ENCODE results near the gene MAGEF1.
A peak's percentile ranks its signal among the peaks of the same experiment; 100 is the strongest.

Gene MAGEF1

DNA sequence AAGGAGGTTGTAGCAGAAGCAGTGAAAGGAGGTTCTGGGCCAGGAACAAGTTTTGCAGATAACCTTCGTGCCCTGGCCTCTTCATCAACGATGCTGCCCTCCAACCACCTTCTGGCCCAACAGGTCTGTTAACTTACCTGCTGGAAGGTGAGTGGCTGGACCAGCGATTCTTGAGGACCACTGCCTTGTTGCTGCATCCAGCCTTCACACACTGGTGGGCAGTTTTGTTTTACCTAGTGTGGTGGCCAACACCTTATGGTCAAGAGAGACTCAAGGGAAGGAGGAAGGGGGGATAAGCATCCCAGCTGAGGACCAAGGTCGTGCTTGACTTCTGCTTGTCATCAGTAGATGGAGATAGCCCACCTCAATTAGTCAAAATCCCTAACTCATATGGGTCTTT, 7.8 kb upstream of the MAGEF1 start:
- DNase-seq, result no peak

DNA sequence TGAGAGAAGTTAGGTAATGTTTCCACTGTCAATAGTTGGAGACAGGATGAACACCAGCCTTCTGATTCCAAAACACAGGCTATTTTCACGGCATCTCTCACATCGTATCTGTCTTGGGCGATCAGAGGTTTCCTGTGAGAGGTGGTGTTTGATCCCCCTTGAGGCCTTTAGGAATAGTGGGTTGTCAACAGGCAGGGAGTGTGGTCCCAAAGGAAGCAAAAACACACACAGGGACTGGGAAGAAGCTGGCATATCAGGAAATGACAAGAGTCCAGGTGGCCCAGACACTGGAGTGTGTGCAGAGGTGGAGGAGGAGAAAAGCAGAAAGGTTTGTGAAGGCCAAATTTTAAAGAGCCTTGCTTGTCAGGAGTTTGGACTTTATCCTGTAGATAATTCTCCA, 6.6 kb upstream of the MAGEF1 start:
- DNase-seq, result no peak

DNA sequence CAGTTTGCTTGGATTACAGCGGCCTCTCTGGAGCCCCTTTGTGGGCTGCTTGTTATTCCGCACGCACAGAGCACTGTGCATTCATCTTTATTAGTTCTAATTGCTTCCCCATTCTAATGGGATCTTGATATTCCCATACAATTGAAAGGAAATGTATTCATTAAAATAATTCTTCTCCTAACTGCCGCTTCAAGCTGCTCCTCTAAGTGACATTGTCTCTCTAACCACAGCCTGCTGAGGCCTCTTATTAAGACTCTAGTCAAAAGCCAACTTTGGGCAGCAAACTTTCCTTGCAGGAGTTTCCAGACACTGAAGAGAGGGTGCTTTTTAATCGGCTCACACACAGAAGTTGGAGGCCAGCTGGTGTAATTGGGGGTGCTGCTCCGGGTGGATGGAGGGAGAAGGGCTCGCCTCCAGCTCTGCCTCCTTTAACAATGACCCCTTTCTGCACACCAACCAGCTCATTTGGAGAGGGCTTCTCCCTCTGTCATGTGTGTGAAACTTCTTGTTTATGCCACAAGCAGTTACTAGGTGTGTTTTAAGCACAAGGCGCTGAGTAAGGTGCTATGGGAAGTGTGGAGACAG, 5.6 kb upstream of the MAGEF1 start:
- no peak for DNase-seq

DNA sequence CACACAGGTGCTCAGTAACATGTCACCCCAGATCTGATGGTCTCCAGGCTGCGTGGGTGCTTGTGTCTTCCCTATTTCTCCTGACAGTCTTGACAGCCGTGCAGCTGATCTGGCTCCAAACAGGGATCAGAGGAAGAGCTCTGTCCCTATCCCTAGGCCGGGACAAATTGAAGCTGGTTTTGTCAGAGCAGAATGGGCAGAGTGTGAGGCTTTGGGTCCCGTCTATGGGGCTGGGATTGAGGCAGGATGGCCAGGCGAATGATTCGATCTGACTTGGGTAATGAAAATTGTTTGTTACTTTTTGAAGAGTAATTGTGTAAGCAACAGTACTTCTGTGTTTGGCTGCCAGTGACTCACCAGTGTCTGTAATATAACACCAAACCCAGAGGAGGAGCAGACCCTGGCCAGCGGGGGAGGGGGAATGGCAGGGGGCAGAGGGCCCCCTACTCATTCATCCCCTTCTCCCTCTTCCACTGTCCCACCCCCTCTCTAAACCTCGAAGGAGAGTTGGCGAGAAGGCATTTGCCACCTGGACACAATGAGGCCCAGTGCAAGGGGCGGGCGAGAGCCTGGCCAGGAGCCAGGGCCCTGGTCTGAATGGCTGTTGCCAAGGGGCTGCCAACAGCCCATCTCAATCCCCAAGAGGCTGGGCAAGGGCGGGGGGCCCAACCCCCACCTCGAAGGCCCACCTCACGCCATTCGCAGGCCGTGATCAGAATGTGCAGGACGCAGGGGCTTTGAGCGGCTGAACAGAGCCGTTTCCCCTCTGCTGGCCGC, 4.9 kb upstream of the MAGEF1 start:
- DNase-seq, result no peak

DNA sequence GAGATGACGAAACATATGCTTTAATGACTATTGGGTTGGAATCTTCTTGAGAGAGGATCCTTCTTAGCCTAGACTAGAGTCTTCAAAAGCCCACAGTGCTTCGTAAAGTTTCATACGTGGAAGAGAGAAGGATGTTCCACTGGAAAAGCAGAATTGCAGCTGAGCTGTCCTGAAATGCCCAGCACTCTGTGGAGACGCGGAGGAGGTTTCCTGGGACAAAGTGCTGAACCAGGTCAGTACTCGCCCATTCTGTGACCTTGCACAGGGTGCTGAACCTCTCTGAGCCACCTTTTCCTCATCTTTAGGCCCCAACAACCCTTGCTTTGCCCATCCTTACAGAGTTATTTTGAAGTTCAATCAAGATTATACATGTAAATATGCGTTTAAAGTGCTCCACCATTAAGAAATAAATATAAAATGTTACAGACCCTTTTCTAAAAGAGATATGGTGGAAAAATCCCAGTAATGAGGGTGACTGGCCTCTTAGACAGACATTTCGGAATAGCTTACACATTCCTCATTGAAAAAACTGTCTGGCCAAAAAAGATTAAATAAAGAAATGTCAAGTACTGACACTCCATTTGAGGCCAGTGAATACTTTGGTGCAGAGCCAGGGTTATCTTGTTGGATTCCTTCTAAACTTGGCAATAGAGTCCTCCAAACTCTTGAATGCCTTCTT, 4.2 kb upstream of the MAGEF1 start:
- DNase-seq, result no peak

DNA sequence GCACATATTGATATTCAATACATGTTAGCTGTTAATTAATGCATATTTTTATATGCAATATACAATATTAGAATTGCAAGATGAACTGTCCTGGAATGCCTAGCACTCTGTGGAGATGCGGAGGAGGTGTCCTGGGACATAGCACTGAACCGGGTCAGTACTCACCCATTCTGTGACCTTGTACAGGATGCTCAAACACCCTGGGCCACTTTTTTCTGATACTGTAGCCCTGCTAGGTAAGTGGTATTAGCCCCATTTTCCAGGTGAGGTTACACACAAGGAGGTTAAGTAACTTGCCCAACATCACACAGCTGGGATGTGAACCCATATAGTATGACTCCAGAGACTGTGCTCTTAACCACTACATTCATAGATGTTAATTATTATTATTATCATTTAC, 1.7 kb upstream of the MAGEF1 start:
- DNase-seq, result no peak

DNA sequence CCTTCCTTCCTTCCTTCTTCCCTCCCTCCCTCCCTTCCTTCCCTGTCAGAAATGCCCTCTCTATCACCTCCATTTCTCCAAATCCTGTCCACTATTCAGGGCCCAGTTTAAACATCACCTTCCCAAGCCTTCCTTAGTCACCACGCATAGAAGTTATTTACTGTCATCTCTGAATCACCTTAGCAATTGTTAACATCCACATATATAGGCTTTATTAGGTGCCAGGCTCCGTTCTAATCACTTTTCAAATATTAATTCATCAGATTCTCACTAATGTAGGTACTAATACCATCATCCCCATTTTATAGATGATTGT, 1.1 kb upstream of the MAGEF1 start:
- no peak for DNase-seq

DNA sequence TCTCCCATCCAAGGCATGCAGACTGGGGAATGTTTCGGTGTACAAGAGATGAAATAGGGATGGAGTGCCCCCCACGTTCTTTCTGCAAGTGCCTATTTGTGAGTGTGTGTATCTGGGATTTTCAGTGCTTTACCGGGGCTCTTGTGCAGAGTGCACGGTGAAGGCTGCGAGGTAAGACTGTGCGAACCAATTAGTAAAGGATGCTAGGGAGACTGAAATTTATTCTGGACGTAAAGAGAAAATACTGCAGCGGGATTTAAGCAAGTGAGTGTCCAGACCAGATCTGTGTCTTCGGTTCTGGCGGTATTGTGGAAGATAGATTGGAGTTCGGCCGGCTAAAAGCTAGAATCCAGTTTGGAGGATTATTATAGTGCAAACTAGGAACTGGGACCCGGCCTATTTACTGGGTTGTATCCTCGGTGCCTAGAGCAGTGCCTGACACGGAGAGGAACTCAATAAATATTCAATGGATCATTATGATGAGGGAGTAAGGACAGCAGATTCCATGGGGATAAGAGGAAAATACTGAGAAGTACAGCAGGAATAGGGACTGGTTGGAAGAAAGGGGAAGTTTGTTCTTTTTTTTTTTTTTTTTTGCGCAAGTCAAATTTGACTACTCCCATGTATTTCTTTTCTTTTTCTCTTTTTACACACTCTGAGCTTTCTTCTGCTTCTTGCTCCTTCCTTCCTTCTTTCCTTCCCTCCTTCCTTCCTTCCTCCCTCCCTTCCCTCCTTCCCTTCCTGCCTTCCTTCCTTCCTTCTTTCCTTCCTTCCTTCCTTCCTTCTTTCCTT, 580 bp upstream of the MAGEF1 start:
- DNase-seq, result no peak

DNA sequence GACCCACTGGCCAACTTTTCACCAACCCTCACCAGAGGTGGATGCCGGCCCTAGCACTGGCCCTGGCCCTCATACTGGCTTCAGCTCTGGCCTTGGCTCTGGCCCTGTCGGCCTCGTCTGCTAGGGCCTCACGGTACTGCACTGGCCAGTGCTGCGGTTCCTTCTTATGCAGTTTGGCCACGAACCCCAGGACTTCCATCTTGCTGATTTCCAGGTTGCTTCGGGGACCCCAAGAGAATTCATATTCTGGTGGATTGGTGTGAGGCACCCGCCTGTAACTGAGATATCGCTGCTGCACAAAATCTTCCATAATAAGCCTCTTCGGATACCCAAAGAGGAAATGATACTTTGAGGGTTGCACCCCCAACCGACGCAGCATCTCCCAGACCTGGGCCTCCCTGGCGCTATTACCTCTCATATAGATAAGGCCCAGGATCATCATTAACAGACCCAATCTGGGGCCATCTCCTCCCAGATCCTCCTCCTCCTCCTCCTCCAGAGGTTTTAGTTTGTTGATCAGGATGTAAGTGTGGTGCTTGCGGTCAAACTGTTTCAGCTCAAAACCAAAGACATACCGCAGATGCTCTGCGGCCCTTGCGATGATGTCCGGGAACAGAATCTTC, 883 bp downstream of the MAGEF1 start:
- DNase-seq, result peak; percentile 63

DNA sequence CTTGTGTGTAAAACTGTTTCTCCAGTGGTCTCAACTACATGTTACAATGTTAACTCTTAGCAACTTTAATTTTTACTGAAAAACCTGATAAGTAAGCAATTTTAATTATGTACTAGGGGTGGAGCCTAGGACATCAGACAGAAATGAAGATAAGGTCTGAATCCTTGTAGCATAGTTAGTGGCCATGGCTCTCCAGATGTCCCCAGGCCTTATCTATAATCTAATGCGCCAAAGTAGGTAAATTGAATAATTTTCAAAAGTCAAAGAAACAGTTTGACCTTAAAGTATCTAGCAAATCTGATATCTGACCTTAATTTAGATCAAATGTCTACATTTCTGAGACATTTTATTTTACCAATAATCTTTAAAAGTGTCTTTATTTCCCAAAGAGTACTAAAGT, 8.2 kb downstream of the MAGEF1 start:
- DNase-seq, result no peak

DNA sequence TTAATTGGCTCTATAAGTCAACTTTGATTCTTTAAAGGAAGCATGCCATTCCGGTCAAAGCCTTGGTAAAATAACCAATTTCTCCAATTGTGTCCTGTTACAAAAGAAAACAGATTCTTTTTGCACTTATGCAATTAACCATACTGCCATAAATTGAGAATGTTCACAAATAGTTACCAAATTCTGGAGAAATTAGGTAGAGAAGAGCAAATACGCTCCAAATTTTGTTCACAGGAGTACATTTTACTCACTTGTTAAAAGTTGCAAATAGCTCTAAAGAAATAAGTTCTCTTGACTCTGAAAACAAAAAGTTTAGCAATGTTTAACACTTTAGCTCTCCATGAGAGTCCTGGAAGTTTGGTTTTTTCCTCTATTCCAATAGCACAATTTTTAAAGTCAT, 11.1 kb downstream of the MAGEF1 start:
- DNase-seq, result no peak

DNA sequence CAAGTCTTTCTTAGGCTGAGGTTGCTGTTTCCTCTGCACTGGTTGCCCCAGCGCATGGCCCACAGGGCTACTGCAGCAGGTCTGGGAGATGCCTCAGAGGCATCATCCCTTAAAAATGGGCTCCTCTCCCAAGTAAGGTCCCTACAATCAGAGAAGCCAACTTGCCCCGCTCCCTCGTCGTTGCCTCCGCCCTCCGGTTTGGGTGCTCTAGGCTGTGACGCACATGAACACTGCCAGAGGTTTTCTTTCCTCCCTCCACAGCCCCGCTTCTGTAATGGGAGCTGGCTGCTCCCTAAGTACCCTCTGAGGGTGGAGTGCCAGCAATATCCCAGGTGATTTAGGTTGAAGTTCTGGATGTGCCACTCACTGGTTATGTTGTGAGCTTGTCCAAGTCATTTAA, 14.0 kb downstream of the MAGEF1 start:
- no peak for DNase-seq

DNA sequence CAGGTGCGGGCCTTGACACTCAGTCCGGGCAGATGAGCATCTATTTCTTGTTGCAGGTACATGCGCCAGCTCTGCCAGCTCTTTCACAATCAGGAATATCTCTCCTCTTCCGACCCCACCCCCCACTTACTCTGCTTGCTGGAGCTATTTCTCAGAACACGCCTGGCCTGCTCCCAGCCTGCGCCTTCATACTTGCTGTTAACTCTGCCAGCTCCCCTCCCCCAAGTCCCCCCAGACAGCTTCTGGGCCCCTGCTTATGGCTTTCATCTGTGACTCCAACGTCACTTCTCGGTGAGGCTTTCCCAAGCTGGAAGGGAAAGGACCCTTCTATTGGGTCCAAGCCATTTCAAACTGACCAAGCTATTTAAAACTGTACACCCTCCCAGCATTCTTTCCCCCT, 15.2 kb downstream of the MAGEF1 start:
- no peak for DNase-seq

DNA sequence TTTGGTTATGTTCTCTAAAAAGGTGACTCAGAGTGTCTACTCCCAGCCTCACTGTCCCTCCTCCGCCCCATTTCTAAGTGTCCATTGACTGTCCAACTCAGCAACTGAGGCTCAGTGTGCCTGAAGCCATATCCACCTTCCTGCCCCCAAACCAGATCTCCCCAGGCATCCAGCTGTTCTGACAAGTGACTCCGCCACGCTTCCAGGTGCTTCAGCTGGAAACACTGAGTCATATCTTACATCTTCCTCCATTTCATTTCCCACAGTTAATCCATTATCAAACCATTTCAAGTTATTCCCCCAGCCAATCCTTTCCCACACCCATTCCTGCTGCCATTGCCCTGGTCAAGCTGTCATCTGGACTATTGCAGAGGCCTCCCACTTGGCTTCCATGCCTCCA, 17.1 kb downstream of the MAGEF1 start:
- no peak for DNase-seq

DNA sequence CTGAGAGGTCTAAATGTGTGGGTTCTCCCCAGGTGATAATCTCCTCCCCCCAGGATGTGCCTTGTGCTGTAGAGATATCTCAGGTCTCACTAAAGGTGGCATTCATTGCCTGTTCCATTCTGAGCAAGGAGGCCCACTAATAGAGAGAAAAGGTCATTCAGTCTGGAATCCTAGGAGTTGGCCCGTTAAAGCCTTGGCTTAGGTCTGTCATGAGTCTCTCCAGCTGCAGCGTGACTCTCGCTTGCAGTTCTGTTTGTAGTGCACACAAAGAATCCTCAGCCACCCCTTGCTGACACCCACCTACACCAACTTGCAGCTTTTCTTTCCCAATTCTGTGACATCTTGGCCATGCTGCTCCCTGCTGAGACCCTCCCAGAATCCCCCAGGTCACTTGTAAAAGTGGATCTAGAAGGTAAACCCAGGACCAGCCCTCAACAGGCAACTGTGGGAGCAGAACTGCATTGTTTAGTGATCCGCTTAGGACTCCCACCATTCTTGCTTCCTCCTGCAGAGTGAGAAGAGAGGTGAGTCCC, 17.7 kb downstream of the MAGEF1 start:
- DNase-seq, result no peak

DNA sequence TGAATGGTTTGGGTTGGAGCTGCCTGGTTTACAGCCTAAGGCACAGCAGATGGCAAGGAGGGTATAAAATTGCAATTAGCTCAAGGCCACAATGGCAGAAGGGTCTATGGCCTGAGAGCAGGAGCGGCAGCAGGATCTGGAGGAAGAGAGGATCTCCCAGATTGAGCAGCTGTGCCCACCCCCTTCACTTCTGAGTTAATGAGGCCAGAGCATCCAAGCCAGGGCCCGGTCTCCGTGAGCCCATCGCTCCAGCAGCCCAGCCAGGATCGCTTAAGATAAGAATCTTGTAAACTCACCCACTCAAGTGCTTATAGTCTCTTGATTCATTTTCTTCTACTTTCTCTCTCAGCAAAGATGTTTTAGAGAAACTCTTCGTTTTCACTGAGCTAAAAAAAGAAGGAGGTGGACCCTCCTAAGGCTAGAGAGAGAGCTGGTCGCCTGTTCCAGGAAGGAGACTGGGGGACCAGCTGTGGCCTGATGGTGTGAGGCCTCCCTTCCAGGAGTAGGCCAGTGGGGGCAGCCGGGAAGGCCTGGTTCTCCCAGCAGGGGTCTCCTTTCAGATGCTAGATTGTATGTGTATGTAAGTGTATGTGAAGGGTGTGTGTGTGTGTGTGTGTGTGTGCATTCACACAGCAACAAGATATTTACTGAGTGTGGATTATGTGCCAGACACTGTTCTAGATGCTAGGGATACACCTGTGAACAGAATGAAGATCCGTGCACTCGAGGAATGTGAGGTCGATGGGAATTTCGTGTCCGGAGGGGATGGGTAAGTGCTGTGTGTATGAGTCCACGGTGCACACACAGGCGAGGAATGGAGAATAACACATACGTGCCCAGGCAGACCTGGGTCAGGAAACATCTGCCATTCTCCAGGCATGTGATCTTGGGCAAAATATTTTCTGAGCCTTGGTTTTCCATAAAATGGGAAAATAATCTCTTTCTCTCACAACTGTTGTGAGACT, 18.6 kb downstream of the MAGEF1 start:
- no peak for DNase-seq

DNA sequence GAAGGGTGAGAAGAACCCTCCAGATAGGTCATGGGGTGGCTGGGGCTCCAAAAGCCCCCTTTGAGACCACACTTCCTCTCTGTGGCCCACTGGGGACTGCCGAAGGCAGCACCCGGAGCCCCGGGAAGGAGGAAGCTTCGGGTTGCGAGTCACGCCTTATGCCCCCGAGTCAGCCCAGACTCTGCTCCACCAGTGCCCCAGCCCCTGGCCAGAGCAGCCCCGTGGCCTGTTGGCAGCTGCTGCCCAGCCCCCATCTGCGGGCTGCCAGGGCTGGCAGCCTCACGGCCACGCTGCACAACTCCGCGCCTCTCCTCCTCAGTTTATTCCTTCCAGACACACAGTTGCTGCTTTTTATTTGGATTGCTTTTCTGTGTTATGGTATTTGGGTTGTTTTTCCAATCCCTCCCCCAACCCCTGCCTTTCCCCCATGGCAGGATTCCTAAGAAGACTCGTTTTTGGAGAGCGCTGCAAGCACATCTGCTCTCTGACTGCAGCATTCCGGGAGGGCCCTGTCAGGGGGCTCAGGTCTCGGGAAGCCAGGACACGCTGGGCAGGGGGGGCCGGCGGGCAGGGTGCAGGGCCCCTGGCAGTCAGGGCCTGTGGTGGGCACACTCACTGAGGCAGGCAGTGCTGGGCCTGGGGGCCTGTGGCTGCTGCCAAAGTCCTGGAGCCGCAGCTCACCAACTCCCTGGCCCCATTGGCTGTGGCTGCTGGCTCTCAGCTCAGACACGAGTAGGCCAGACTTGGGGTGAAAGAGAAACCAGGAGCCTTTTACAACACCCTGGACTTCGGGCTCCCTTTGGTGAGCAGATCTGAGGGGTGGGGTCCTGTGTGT, 20.2 kb downstream of the MAGEF1 start:
- no peak for DNase-seq

DNA sequence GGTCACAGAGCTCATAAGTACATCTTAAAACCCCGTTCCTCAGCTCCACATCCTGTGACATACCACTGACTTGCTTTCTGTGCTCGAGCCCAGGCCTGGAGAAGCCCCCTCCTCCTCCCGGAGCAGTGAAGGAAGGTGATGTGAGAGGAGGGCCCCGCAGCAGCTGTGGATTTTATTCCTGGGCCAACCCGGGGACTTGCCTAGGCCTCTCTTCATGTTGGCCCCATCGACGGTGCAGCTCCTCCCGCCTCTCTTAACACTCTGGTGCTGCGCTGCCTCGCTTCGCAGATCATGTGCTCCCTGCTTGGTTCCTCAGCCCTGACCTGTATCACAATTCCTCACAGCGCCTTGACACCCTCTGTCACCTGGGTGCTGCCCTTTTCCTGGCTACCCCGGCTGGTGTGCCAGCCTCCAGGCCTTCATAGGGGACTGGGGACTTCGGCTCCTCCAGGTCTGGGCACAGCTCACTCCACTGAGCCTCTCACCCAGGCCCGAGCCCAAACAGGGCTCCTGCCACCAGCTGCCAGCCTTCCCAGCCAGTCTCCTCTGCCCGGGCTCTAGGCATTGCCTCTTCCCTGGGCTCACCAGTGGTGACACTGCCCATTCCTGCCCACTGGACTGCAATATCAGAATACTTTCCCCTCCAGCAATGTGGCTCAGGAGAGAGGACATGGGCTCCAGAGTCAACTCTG, 21.5 kb downstream of the MAGEF1 start:
- no peak for DNase-seq

DNA sequence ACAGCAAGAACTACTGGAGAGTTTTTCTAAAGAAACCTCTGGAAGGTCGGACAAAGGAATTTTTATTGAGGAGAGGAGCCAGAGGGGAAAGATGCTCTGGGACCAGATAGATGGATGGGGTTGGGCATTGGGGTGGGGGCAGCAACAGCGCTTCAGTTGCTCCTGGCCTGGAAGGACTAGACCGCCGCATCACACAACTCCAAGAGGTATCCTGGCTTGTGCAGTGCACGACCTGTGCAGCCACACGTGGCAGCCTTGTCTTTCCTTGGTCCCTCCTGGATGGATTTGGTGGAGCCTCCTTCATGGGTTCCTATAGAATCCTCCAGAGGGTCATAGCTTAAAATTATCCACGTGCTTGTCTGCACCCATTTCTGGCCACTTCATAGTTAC, 23.0 kb downstream of the MAGEF1 start:
- no peak for DNase-seq

DNA sequence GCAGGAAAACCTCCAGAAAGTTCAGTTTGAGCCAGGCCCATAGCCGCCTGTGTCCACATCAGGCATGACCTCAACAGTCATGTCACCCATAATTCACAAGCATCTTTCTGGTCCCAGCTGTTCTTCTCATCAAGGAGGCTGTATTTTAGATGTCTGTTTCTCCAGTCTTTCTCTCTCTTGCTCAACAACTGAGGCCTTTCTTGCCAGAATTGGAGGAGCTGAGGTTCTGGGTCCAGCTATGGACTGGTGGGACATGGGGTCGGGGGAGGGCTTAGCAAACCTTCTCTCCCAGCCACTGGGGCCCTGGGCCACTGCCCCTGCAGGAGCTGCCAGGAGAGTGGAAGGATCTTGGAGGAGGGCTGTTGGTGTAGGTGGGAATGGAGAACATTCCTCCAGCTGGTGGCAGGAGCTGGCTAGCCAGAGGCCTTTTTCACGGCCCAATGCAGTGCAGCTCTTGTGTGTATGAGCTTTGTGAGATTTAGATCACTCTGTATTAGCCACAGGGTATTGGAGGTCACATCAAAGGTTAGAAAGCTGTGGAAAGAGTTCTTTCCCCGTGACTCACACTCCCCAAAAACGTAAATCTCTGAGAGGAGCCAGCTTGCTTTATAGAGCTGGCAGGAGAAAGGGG, 23.5 kb downstream of the MAGEF1 start:
- DNase-seq, result no peak
